Loucy (cell line): ENCODE results near the gene TGFBRAP1.

ENCODE experiments used
- H2AFZ ChIP-seq: fragments of 200-600 bp; sonication (generic); 2 replicates; pipeline ENCODE4 v1.6.0; 2016; ENCODE audit warnings: antibody characterized with exemption, mild to moderate bottlenecking, low read length, moderate library complexity
- H3F3A ChIP-seq: fragments of 200-600 bp; 2 replicates; pipeline ENCODE4 v1.6.0; 2016; ENCODE audit warnings: antibody characterized with exemption, low read depth, mild to moderate bottlenecking
- H3K27me3 ChIP-seq: fragments of 200-600 bp; sonication (generic); 2 replicates; pipeline ENCODE4 v1.6.1; 2014; ENCODE audit warnings: low read length, mild to moderate bottlenecking; ENCODE audit not compliant: insufficient read depth, poor library complexity, severe bottlenecking
- H3K36me3 ChIP-seq: fragments of 200-600 bp; sonication (generic); 2 replicates; pipeline ENCODE4 v1.6.1; 2016; ENCODE audit warnings: low read length; ENCODE audit not compliant: insufficient read depth
- H3K4me1 ChIP-seq: fragments of 200-600 bp; sonication (generic); 2 replicates; pipeline ENCODE4 v1.5.1; 2014; ENCODE audit warnings: low read length, mild to moderate bottlenecking; ENCODE audit not compliant: insufficient read depth, poor library complexity, severe bottlenecking
- H3K4me2 ChIP-seq: fragments of 200-600 bp; sonication (generic); 2 replicates; pipeline ENCODE4 v1.6.0; 2014; ENCODE audit warnings: antibody characterized with exemption, low read length, low read depth, mild to moderate bottlenecking; ENCODE audit not compliant: poor library complexity, severe bottlenecking
- H3K4me3 ChIP-seq: fragments of 200-600 bp; sonication (generic); 2 replicates; pipeline ENCODE4 v1.5.1; 2014; ENCODE audit warnings: low read length, mild to moderate bottlenecking, mixed read lengths; ENCODE audit not compliant: poor library complexity, severe bottlenecking
- H3K79me2 ChIP-seq: fragments of 200-600 bp; sonication (generic); 2 replicates; pipeline ENCODE4 v1.6.1; 2014; ENCODE audit warnings: low read length; ENCODE audit not compliant: insufficient read depth
- H3K9ac ChIP-seq: fragments of 200-600 bp; sonication (generic); 2 replicates; pipeline ENCODE4 v1.6.0; 2014; ENCODE audit warnings: mild to moderate bottlenecking, low read depth, low read length, moderate library complexity; ENCODE audit not compliant: poor library complexity, severe bottlenecking
- H3K9me2 ChIP-seq: fragments of 200-600 bp; sonication (generic); replicated peaks from 2 replicates; pipeline ENCODE4 v1.6.1; 2016; ENCODE audit warnings: low read depth, low read length, mixed read lengths
- H3K9me3 ChIP-seq: fragments of 200-600 bp; sonication (generic); 2 replicates; pipeline ENCODE4 v1.6.1; 2014; ENCODE audit warnings: mild to moderate bottlenecking, antibody characterized with exemption, low read length, low read depth; ENCODE audit not compliant: insufficient read depth
- H4K20me1 ChIP-seq: fragments of 200-600 bp; sonication (generic); 2 replicates; pipeline ENCODE4 v1.6.0; 2014; ENCODE audit warnings: antibody characterized with exemption, low read length, mild to moderate bottlenecking; ENCODE audit not compliant: insufficient read depth, poor library complexity, severe bottlenecking
- EZH2phosphoT487 ChIP-seq: fragments of 200-600 bp; IDR thresholded peaks from 2 replicates; pipeline ENCODE4 v1.6.1; 2018; ENCODE audit warnings: antibody characterized with exemption, mild to moderate bottlenecking, moderate library complexity, borderline replicate concordance
- TF ChIP-seq, protein P1 (sequence below): fragments of 200-600 bp; sonication (generic); conservative IDR thresholded peaks from 2 replicates; pipeline ENCODE4 v1.5.1; 2014; ENCODE audit warnings: mild to moderate bottlenecking, antibody characterized with exemption, low read length

The TGFBRAP1 gene

DNA sequence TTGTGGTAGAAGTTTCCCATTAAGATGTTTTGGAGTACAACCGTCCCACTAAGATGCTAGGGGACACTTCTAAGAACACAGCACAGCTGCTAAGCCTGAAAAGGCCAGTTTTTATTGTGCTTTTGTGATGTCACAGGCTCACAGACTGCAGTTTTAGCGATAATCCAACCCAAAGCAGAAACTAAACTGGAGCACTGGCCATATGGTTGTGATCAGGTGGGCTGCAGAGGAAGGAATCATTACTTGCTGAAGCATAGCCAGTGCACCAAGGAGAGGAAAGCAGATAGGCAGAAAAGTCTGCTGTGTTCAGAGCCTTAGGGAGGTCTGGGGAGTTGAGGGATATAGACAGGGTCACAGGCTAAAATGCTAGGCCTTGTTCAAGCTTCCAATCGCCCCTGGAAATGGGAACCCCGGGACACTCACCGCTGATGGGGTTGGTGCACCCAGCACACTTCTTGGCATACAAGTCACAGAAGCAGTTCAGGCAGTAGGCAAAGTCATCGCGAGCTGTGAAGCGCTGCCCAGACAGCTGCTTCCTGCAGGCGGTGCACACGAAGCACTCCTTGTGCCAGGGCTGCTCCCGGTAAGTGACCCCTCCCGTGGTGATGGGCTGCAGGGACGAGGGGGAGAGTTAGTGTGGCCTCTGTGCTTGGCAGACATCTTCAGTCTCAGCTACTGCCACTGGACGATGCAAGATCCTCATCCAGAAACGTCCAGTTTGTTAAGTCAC, 33.5 kb upstream of the TGFBRAP1 start:
- TF ChIP-seq, protein P1, sequence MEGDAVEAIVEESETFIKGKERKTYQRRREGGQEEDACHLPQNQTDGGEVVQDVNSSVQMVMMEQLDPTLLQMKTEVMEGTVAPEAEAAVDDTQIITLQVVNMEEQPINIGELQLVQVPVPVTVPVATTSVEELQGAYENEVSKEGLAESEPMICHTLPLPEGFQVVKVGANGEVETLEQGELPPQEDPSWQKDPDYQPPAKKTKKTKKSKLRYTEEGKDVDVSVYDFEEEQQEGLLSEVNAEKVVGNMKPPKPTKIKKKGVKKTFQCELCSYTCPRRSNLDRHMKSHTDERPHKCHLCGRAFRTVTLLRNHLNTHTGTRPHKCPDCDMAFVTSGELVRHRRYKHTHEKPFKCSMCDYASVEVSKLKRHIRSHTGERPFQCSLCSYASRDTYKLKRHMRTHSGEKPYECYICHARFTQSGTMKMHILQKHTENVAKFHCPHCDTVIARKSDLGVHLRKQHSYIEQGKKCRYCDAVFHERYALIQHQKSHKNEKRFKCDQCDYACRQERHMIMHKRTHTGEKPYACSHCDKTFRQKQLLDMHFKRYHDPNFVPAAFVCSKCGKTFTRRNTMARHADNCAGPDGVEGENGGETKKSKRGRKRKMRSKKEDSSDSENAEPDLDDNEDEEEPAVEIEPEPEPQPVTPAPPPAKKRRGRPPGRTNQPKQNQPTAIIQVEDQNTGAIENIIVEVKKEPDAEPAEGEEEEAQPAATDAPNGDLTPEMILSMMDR, result no peak
- TF ChIP-seq EZH2phosphoT487, result no peak
- Histone ChIP-seq H2AFZ (no peak overlapping the region), H3K9ac (no peak overlapping the region), H3K27me3 (no peaks in the 10 kb centered on the region), H3K4me2 (peak overlapping the region; percentile 13), H3K4me1 (peaks cover 33% of the 10 kb centered on the region), H3K4me3 (no peak overlapping the region), H3F3A (no peaks in the 10 kb centered on the region), H4K20me1 (no peaks in the 10 kb centered on the region), H3K9me3 (no peaks in the 10 kb centered on the region), H3K36me3 (peaks cover 87% of the 10 kb centered on the region; the same call in 1 of the 2 replicates), H3K9me2 (no peaks in the 10 kb centered on the region), H3K79me2 (no peaks in the 10 kb centered on the region)

DNA sequence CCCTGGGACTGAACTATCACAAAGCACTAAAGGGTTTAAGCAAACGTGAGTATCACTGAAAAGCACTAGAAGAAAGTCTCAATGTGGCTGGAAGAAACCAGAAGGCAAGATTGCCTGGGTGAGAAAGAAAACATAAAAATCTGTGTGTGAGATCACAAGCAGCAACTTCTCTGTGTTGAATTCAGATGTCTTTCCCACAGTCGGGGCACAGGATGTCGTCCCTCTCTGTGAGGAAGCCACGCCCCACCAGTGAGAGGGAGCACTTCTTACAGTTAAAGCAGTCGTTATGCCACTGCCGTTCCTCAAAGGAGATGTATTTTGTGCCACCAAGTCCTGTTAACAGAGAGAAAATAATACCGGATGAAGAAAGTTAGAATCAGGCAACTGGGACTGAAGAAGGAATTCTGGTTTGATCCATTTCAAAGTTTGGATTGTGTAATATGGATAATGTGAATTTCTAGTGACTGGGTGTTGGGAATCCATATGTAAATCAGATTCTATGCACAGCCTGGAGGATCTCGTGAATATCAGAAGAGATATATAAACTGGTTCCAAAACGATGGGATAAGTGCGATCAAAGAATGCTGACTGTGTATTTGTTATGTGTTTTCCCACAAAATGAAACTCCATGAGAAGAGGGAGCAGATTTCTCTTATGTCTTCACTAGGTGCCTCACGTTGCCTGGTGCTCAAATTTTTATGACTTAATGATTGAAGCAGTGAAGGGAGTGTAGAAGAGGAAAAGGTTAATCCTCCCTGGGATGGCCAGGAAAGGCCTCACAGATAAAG, 31.8 kb upstream of the TGFBRAP1 start:
- Histone ChIP-seq H3K36me3 (peaks cover 87% of the 10 kb centered on the region; the same call in 1 of the 2 replicates), H4K20me1 (no peaks in the 10 kb centered on the region), H3K4me2 (peak overlapping the region; percentile 56), H2AFZ (no peak overlapping the region), H3K4me3 (peak overlapping the region; percentile 42), H3K9me3 (no peaks in the 10 kb centered on the region), H3K79me2 (no peaks in the 10 kb centered on the region), H3K27me3 (no peaks in the 10 kb centered on the region), H3K9me2 (no peaks in the 10 kb centered on the region), H3K9ac (peak overlapping the region; percentile 44), H3F3A (no peaks in the 10 kb centered on the region), H3K4me1 (peaks cover 33% of the 10 kb centered on the region)
- TF ChIP-seq, protein P1, result no peak
- no peak for TF ChIP-seq EZH2phosphoT487

DNA sequence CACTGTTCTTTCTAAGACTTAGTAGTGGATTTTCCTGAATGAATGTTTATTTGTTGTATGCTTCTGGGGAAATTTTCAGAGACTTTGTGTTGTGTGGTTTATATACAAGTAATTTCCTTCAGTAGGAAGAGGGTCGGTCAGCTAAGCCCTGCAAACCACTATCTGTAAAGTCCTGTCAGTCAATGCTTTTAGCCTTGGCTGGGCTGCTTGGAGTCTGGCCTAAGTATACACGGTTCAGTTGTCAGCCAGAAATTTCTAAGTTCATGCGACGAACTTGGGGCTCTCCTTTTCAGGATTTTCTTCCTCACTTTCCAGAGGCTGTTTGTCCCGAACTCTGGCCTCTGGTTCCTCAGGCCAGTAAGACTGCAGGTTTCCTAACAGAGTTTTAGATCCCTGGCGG, 29.1 kb upstream of the TGFBRAP1 start:
- Histone ChIP-seq H3K9me2 (no peaks in the 10 kb centered on the region), H3K27me3 (no peaks in the 10 kb centered on the region), H3K9ac (no peak overlapping the region), H3F3A (no peaks in the 10 kb centered on the region), H3K36me3 (peaks cover 67% of the 10 kb centered on the region; the same call in 1 of the 2 replicates), H4K20me1 (no peaks in the 10 kb centered on the region), H3K79me2 (no peaks in the 10 kb centered on the region), H3K4me2 (no peak overlapping the region), H3K9me3 (no peaks in the 10 kb centered on the region), H3K4me3 (no peak overlapping the region), H3K4me1 (peaks cover 30% of the 10 kb centered on the region), H2AFZ (no peak overlapping the region)
- TF ChIP-seq EZH2phosphoT487, result no peak
- TF ChIP-seq, protein P1, result no peak
